Naive thymus-derived CD4-positive, alpha-beta T cell (primary cell): ENCODE data around the gene LHPP. TPM values are rescaled to one million over a fixed set of nuclear protein-coding genes. Genes with fewer than 3 reads are reported as not detected.

Source experiments
- ATAC-seq: fragments of 150-1000 bp; cut with Tn5 transposase; 2 replicates; pipeline ENCODE4 v1.10.0; 2021; ENCODE audit warnings: mild to moderate bottlenecking, moderate library complexity
- CTCF ChIA-PET: fragments of 350-600 bp; sonication (Branson Sonifier 250); formaldehyde crosslinking; loops from one replicate; lab custom pipeline; 2021; ENCODE audit warnings: antibody characterized with exemption; lab: Charles Lee
- POLR2A ChIA-PET: fragments of 350-600 bp; sonication (Branson Sonifier 250); formaldehyde crosslinking; loops from one replicate; lab custom pipeline; 2021; ENCODE audit warnings: antibody characterized with exemption, inconsistent platforms; lab: Charles Lee
- DNase-seq, 9 donors: peaks; one replicate each; pipeline versions ENCODE4 v3.0.0 to v3.0.0-alpha.2; 2020 to 2022; ENCODE audit warnings: mixed read lengths in 1 of 9
- H3K27ac ChIP-seq: one replicate; pipeline ENCODE4 v1.7.0; 2013; ENCODE audit warnings: mild to moderate bottlenecking, low read depth, low read length, moderate library complexity
- H3K27me3 ChIP-seq, 2 donors: one replicate each; pipeline ENCODE4 v1.7.0; 2013; ENCODE audit warnings: low read length in 2 of 2, mild to moderate bottlenecking in 2 of 2, moderate library complexity in 2 of 2; ENCODE audit not compliant: control insufficient read depth in 2 of 2, insufficient read depth in 2 of 2
- H3K36me3 ChIP-seq, 3 experiments: 1 replicate in 2 of 3; 2 replicates in 1 of 3; pipeline ENCODE4 v1.7.0; 2013; ENCODE audit warnings: low read length in 3 of 3, mild to moderate bottlenecking in 3 of 3, moderate library complexity in 1 of 3; ENCODE audit not compliant: insufficient read depth in 3 of 3, control insufficient read depth in 2 of 3
- H3K4me1 ChIP-seq, 2 donors: one replicate each; pipeline ENCODE4 v1.7.0; 2013; ENCODE audit warnings: low read length in 2 of 2, mild to moderate bottlenecking in 2 of 2, moderate library complexity in 1 of 2; ENCODE audit not compliant: control insufficient read depth in 2 of 2, insufficient read depth in 2 of 2
- H3K4me3 ChIP-seq: 2 replicates; pipeline ENCODE4 v1.7.0; 2013; ENCODE audit warnings: mild to moderate bottlenecking, low read length
- H3K9me3 ChIP-seq, 3 experiments: 1 replicate in 2 of 3; 2 replicates in 1 of 3; pipeline ENCODE4 v1.7.0; 2013; ENCODE audit warnings: low read length in 3 of 3; ENCODE audit not compliant: control insufficient read depth in 2 of 3
- H3K27ac Mint-ChIP-seq, 9 donors: one replicate each; pipeline ENCODE4 v1.8.0; 2020 to 2022; ENCODE audit warnings: mixed read lengths in 9 of 9, mild to moderate bottlenecking in 8 of 9, moderate library complexity in 5 of 9, inconsistent platforms in 2 of 9
- H3K27me3 Mint-ChIP-seq, 5 donors: one replicate each; pipeline ENCODE4 v1.8.0; 2021 to 2022; ENCODE audit warnings: mixed read lengths in 5 of 5, mild to moderate bottlenecking in 1 of 5
- H3K36me3 Mint-ChIP-seq, 5 donors: one replicate each; pipeline ENCODE4 v1.8.0; 2020 to 2022; ENCODE audit warnings: mixed read lengths in 5 of 5, mild to moderate bottlenecking in 3 of 5, inconsistent platforms in 1 of 5
- H3K4me1 Mint-ChIP-seq, 7 donors: one replicate each; pipeline ENCODE4 v1.8.0; 2020 to 2022; ENCODE audit warnings: mixed read lengths in 7 of 7, mild to moderate bottlenecking in 3 of 7, inconsistent platforms in 1 of 7
- H3K4me3 Mint-ChIP-seq, 10 donors: one replicate each; pipeline ENCODE4 v1.8.0; 2020 to 2022; ENCODE audit warnings: mild to moderate bottlenecking in 10 of 10, mixed read lengths in 10 of 10, moderate library complexity in 6 of 10, inconsistent platforms in 2 of 10
- H3K9me3 Mint-ChIP-seq, 11 donors: one replicate each; pipeline ENCODE4 v1.8.0; 2020 to 2022; ENCODE audit warnings: mixed read lengths in 11 of 11, mild to moderate bottlenecking in 4 of 11, inconsistent platforms in 1 of 11, moderate library complexity in 1 of 11
- intact Hi-C, 2 donors: fragments of 100-400 bp; cut with micrococcal nuclease; formaldehyde crosslinking; loops; one replicate each; pipeline ENCODE4 v1.15.1; 2023
- polyA plus RNA-seq, 2 donors: library from polyadenylated mRNA; unstranded; fragments of 300-500 nt; fragmentation: Illumina TruSeq; gene quantifications; one replicate each; pipeline ENCODE4 v1.2.3, GENCODE V29; 2021
- total RNA-seq, 6 experiments: library from RNA in 5 of 6; stranded (reverse) in 5 of 6; gene quantifications; 1 replicate in 5 of 6; 2 replicates in 1 of 6; pipeline ENCODE4 v1.2.3 and lab custom pipeline; 2021 to 2026

Gene LHPP
- total and polyA plus RNA-seq, 7 experiments from 2014 or later: 19.8 to 31.2 (median 23.4) TPM

- ATAC-seq: no peak
- H3K4me1 ChIP-seq: no peaks in the 10 kb centered on the region
- no peak for DNase-seq
- peaks cover 0 to 12% (median 0%) of the 10 kb centered on the region in 3 experiments for H3K36me3 ChIP-seq
- H3K27ac ChIP-seq: no peak overlapping the region
- POLR2A ChIA-PET: no interaction called here
- H3K27me3 ChIP-seq: no peaks in the 10 kb centered on the region
- H3K27ac Mint-ChIP-seq: no peak overlapping the region
- intact Hi-C loops: no loop called here
- peaks cover 0 to 3% (median 0%) of the 10 kb centered on the region in 7 donors for H3K4me1 Mint-ChIP-seq
- peaks cover 0 to 2% (median 0%) of the 10 kb centered on the region in 11 donors for H3K9me3 Mint-ChIP-seq
- H3K9me3 ChIP-seq: no peaks in the 10 kb centered on the region
- H3K27me3 Mint-ChIP-seq: no peaks in the 10 kb centered on the region
- H3K36me3 Mint-ChIP-seq: peaks cover 0 to 39% (median 6%) of the 10 kb centered on the region in 5 donors
- no peak overlapping the region for H3K4me3 ChIP-seq
- no peak overlapping the region for H3K4me3 Mint-ChIP-seq
- CTCF ChIA-PET: no interaction called here
Measured at GRCh38 chr10:124517931-124518330, 56.3 kb downstream of the LHPP start.

- CTCF ChIA-PET: no interaction called here
- H3K4me1 Mint-ChIP-seq: peaks cover 0 to 3% (median 0%) of the 10 kb centered on the region in 7 donors
- peaks cover 0 to 2% (median 0%) of the 10 kb centered on the region in 11 donors for H3K9me3 Mint-ChIP-seq
- H3K9me3 ChIP-seq: no peaks in the 10 kb centered on the region
- ATAC-seq (no peak), DNase-seq (no peak)
- POLR2A ChIA-PET: no interaction called here
- no peak overlapping the region for H3K4me3 ChIP-seq
- H3K4me3 Mint-ChIP-seq: no peak overlapping the region
- no peaks in the 10 kb centered on the region for H3K4me1 ChIP-seq
- intact Hi-C loops: no loop called here
- peaks cover 0 to 12% (median 0%) of the 10 kb centered on the region in 3 experiments for H3K36me3 ChIP-seq
- H3K27ac ChIP-seq: no peak overlapping the region
- no peaks in the 10 kb centered on the region for H3K27me3 Mint-ChIP-seq
- H3K36me3 Mint-ChIP-seq: peaks cover 0 to 39% (median 6%) of the 10 kb centered on the region in 5 donors
- no peak overlapping the region for H3K27ac Mint-ChIP-seq
- no peaks in the 10 kb centered on the region for H3K27me3 ChIP-seq
Measured at GRCh38 chr10:124518366-124518765, 56.7 kb downstream of the LHPP start.

GRCh38 chr10:124520558-124521428 lies 59.2 kb downstream of the LHPP start:
- peaks cover 0 to 1% (median 0%) of the 10 kb centered on the region in 11 donors for H3K9me3 Mint-ChIP-seq
- Histone ChIP-seq H3K27ac (no peak overlapping the region), H3K9me3 (no peaks in the 10 kb centered on the region), H3K36me3 (peaks cover 0 to 12% (median 0%) of the 10 kb centered on the region in 3 experiments), H3K4me3 (no peak overlapping the region), H3K27me3 (no peaks in the 10 kb centered on the region), H3K4me1 (no peaks in the 10 kb centered on the region)
- H3K36me3 Mint-ChIP-seq: peaks cover 0 to 33% (median 6%) of the 10 kb centered on the region in 5 donors
- ATAC-seq: no peak
- no peaks in the 10 kb centered on the region for H3K27me3 Mint-ChIP-seq
- peaks cover 0 to 6% (median 0%) of the 10 kb centered on the region in 7 donors for H3K4me1 Mint-ChIP-seq
- ChIA-PET CTCF (interaction anchor here (0.8 kb wide), 1 partner anchor 229 kb away, joined by 3 read pairs; no protein-coding TSS in a partner anchor), POLR2A (no interaction called here)
- no peak overlapping the region for H3K4me3 Mint-ChIP-seq
- intact Hi-C loops: no loop called here
- H3K27ac Mint-ChIP-seq: no peak overlapping the region
- no peak for DNase-seq

GRCh38 chr10:124521429-124521871 lies 59.8 kb downstream of the LHPP start:
- no peak overlapping the region for H3K27ac Mint-ChIP-seq
- POLR2A ChIA-PET: no interaction called here

GRCh38 chr10:124522131-124522932 lies 60.7 kb downstream of the LHPP start:
- ChIA-PET CTCF (no interaction called here), POLR2A (no interaction called here)
- Histone ChIP-seq H3K9me3 (no peaks in the 10 kb centered on the region), H3K36me3 (peaks cover 0 to 9% (median 0%) of the 10 kb centered on the region in 3 experiments), H3K27me3 (no peaks in the 10 kb centered on the region), H3K27ac (no peak overlapping the region), H3K4me1 (no peaks in the 10 kb centered on the region), H3K4me3 (no peak overlapping the region)
- no peak for ATAC-seq
- H3K27me3 Mint-ChIP-seq: no peaks in the 10 kb centered on the region
- no peak overlapping the region for H3K4me3 Mint-ChIP-seq
- H3K36me3 Mint-ChIP-seq: peaks cover 0 to 22% (median 6%) of the 10 kb centered on the region in 5 donors
- peak overlapping the region in 2 of 9 donors; percentile 28 to 36 for H3K27ac Mint-ChIP-seq
- peaks cover 0 to 6% (median 0%) of the 10 kb centered on the region in 7 donors for H3K4me1 Mint-ChIP-seq
- H3K9me3 Mint-ChIP-seq: peaks cover 0 to 1% (median 0%) of the 10 kb centered on the region in 11 donors
- intact Hi-C loops: no loop called here
- DNase-seq: no peak

More at GRCh38 chr10:124521429-124521871, 59.8 kb downstream of the LHPP start:
- no peak overlapping the region for H3K27ac ChIP-seq
- intact Hi-C loops: no loop called here
- H3K4me3 ChIP-seq: no peak overlapping the region
- peaks cover 0 to 30% (median 6%) of the 10 kb centered on the region in 5 donors for H3K36me3 Mint-ChIP-seq
- DNase-seq: no peak
- no peaks in the 10 kb centered on the region for H3K4me1 ChIP-seq
- H3K27me3 ChIP-seq: no peaks in the 10 kb centered on the region
- CTCF ChIA-PET: no interaction called here
- ATAC-seq: no peak
- H3K36me3 ChIP-seq: peaks cover 0 to 12% (median 0%) of the 10 kb centered on the region in 3 experiments
- peaks cover 0 to 1% (median 0%) of the 10 kb centered on the region in 11 donors for H3K9me3 Mint-ChIP-seq
- H3K9me3 ChIP-seq: no peaks in the 10 kb centered on the region
- H3K4me3 Mint-ChIP-seq: no peak overlapping the region
- peaks cover 0 to 6% (median 0%) of the 10 kb centered on the region in 7 donors for H3K4me1 Mint-ChIP-seq
- H3K27me3 Mint-ChIP-seq: no peaks in the 10 kb centered on the region
